Duodenal mucosa (tissue), 2 donors: ENCODE measurements around the gene CECR2.

Source experiments
- H3K27ac ChIP-seq: one replicate; pipeline ENCODE4 v1.7.0; 2013; ENCODE audit warnings: low read depth, low read length
- H3K27me3 ChIP-seq, 2 donors: one replicate each; pipeline ENCODE4 v1.7.0; 2013; ENCODE audit warnings: low read length in 2 of 2, control low read depth in 1 of 2; ENCODE audit not compliant: insufficient read depth in 2 of 2, control insufficient read depth in 1 of 2
- H3K36me3 ChIP-seq, 2 donors: one replicate each; pipeline ENCODE4 v1.7.0; 2013; ENCODE audit warnings: low read length in 2 of 2, control low read depth in 1 of 2; ENCODE audit not compliant: insufficient read depth in 2 of 2, control insufficient read depth in 1 of 2
- H3K4me1 ChIP-seq, 2 donors: one replicate each; pipeline ENCODE4 v1.7.0; 2013; ENCODE audit warnings: low read length in 2 of 2, control low read depth in 1 of 2; ENCODE audit not compliant: insufficient read depth in 2 of 2, control insufficient read depth in 1 of 2
- H3K4me3 ChIP-seq, 2 donors: one replicate each; pipeline ENCODE4 v1.7.0; 2013; ENCODE audit warnings: low read length in 2 of 2, low read depth in 1 of 2
- H3K9ac ChIP-seq, 2 donors: one replicate each; pipeline ENCODE4 v1.7.0; 2013; ENCODE audit warnings: low read length in 2 of 2, low read depth in 1 of 2
- H3K9me3 ChIP-seq, 2 donors: one replicate each; pipeline ENCODE4 v1.7.0; 2013; ENCODE audit warnings: low read length in 2 of 2, control low read depth in 1 of 2; ENCODE audit not compliant: control insufficient read depth in 1 of 2

Gene CECR2

DNA sequence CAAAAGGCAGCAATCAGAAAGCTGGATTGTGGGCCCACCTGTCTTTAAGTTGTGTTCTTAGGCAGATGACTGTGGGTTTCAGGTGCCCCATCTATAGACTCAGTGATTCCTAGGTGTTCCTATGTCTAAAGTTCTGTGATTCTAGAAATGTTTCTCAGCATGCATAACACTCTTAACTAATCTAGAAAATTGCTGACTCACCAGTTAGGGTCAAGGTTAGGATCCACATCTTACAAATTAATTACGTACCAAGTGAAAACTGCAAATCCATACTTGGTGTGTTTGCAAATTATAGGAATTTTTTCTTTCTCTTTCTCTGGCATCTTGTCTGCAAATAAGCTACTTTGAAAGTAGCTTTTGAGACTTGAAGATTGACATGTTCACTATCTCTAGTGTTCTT is 7.7 kb downstream of the CECR2 start:
- H3K9ac ChIP-seq: no peak overlapping the region
- no peaks in the 10 kb centered on the region for H3K4me1 ChIP-seq
- H3K4me3 ChIP-seq: no peak overlapping the region
- no peaks in the 10 kb centered on the region for H3K36me3 ChIP-seq
- H3K27ac ChIP-seq: no peak overlapping the region
- no peaks in the 10 kb centered on the region for H3K9me3 ChIP-seq
- peaks cover 0 to 4% of the 10 kb centered on the region in 2 donors for H3K27me3 ChIP-seq

DNA sequence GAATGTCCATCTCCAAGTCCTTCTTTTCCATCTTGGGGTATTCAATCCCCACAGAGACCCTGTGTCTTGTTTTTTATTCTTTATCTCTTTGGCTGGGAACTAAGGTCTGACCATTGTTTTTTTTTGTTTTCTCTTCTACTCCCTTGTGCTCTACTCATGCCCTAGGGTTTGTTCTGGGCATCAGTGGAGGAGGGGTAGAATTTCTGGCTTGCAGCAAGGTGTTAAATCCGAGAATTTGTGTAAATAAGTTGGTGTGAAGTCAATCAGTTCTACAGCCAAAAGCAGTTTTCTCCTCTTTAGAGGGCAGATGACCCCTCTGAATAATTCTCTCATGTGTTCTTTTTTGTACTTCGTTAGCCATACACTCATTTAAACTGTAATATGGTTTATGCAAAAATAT is 10.7 kb downstream of the CECR2 start:
- Histone ChIP-seq H3K4me1 (no peaks in the 10 kb centered on the region), H3K27me3 (no peaks in the 10 kb centered on the region), H3K4me3 (no peak overlapping the region), H3K9me3 (no peaks in the 10 kb centered on the region), H3K36me3 (no peaks in the 10 kb centered on the region), H3K9ac (no peak overlapping the region), H3K27ac (no peak overlapping the region)

DNA sequence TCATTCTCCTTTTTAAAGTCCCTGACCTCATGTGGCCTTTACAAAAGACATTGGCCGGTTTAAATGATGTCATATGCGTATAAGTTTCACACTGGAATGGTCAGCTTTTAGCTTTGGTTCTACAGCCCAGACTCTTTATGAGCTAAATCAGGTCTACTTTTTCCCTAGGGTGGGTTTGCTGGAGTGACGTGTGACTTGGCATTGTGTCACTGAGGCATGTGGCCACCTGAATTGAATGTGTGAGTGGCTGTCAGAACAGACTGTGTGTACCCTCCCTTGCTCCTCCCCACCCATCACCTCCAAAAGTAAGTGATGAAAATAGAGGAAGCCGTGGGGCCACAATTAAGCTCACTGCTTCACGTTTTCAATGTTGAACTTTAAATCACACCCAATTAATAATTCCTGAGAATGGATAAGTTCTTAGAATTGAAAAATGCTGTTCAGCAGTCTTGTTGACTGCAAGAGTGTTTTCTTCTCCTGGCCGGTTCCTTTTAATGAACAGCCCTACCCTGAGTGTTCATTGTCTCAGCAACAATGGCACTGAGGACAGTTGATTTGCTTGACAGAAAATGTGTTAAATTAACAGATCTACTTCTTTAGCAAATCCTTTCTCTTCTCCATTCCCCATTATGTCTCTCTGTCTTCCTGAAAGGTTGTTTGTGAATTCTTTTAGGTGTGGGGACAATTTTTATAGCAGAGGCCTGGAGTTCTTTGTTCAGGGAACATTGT is 11.3 kb downstream of the CECR2 start:
- no peak overlapping the region for H3K4me3 ChIP-seq
- no peak overlapping the region for H3K9ac ChIP-seq
- no peaks in the 10 kb centered on the region for H3K9me3 ChIP-seq
- H3K27me3 ChIP-seq: no peaks in the 10 kb centered on the region
- no peaks in the 10 kb centered on the region for H3K4me1 ChIP-seq
- H3K27ac ChIP-seq: no peak overlapping the region
- H3K36me3 ChIP-seq: no peaks in the 10 kb centered on the region

DNA sequence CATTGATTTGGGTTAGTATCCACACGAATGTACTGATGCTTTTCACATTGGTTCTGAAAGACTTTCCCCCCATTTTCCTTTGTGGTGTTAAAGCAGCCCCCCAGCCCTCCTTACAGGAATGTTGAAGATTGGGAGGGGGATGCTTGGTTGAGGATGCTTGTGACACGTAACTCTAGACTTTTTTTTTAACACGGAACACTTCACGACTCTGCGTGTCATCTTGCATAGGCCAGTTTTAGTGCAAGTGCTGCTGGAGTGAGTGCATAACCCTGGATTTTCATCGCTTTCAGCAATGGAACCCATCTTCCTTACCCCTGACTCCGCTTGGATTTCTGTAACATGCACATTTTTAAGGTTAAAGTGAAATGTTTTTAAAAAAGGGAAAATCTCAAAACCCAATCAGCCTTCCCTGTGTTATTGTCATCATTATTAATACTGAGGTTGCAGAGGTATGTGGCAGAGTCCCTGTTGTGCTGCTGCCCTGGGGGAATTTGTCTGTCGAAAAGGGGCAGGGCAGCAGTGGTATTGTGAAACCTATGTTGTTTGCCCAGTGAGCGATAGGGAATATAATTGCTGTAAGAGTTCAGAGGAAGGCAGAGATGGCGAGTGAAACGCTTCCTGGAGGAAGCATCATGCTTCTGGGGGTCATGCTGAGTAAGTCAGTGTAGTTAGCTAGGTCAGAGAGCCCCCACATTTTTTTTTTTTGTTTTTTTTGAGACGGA is 12.1 kb downstream of the CECR2 start:
- Histone ChIP-seq H3K36me3 (no peaks in the 10 kb centered on the region), H3K4me1 (no peaks in the 10 kb centered on the region), H3K4me3 (no peak overlapping the region), H3K9ac (no peak overlapping the region), H3K9me3 (no peaks in the 10 kb centered on the region), H3K27me3 (no peaks in the 10 kb centered on the region), H3K27ac (no peak overlapping the region)

DNA sequence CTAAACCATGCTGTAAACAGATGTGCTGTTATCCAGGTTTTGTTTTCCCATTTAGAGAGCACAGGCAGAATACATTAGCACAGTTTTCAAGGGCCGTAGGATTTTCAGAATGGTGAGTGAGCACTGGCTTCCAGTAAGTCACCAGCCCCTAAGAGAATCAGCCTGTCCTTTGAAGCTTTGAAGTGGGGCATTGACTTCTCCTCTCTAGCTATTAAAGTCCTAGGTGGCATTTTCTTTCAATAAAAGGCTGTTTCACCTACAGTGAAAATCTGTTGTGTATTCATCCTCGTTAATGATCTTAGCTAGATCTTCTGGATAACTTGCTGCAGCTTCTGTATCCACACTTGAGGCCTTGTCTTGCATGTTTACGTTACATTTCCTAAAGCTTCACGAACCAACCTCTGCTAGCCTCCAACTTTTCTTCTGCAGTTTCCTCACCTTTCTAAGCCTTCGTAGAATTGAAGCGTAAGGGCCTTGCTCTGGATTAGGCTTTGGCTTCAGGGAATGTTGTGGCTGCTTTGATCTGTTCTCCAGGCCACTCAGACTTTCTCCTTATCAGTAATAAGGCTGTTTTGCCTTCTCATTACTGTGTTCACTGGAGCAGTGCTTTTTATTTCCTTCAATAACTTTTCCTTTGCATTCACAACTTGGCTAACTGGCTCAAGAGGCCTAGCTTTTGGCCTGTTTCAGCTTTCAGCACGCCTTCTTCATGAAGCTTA is 15.5 kb downstream of the CECR2 start:
- Histone ChIP-seq H3K9me3 (no peaks in the 10 kb centered on the region), H3K27me3 (no peaks in the 10 kb centered on the region), H3K4me1 (no peaks in the 10 kb centered on the region), H3K4me3 (no peak overlapping the region), H3K9ac (no peak overlapping the region), H3K36me3 (no peaks in the 10 kb centered on the region), H3K27ac (no peak overlapping the region)

DNA sequence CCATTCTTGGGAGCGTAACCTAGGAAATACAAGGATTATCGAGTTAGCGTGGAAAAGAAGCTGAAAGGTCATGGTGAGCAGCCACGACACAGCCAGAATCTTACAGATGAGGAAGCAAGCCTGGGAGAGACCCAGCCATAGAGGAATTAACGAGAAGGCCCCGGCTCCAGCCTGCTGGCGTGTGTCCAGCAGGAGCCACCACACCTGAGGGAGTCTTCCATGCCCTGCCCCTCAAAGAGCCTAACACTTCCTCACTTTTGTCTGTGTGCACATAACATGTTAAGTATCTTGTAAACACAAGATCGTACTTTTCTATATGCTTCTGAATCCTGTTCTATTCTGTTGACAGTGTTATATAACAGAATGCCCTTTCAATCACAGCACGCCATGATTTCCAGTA is 18.1 kb downstream of the CECR2 start:
- Histone ChIP-seq H3K27ac (no peak overlapping the region), H3K27me3 (no peaks in the 10 kb centered on the region), H3K4me3 (no peak overlapping the region)

DNA sequence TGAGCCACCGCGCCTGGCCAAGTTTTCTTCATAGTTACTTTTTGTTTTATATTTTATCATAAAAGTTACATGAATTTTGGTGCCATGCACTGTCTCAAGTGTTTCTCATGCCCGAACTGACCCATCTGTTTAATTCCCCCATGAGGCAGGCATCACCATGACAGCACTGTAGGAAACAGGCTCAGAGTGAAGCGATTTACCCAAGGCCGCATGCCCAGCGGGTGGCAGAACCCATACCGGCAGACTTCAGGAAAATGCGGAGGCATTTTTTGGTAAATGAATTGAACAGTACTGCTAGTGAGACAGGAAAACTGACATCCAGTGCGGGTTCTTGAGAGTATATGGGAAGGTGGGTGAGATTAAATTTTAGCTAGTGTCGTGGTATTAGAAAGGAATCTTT is 19.0 kb downstream of the CECR2 start:
- no peak overlapping the region for H3K4me3 ChIP-seq
- H3K9ac ChIP-seq: no peak overlapping the region
- H3K4me1 ChIP-seq: no peaks in the 10 kb centered on the region
- H3K27ac ChIP-seq: no peak overlapping the region
- H3K9me3 ChIP-seq: no peaks in the 10 kb centered on the region
- H3K27me3 ChIP-seq: no peaks in the 10 kb centered on the region
- no peaks in the 10 kb centered on the region for H3K36me3 ChIP-seq

More for the DNA sequence above, 18.1 kb downstream of the CECR2 start:
- Histone ChIP-seq H3K9ac (no peak overlapping the region), H3K36me3 (no peaks in the 10 kb centered on the region), H3K9me3 (no peaks in the 10 kb centered on the region), H3K4me1 (no peaks in the 10 kb centered on the region)

DNA sequence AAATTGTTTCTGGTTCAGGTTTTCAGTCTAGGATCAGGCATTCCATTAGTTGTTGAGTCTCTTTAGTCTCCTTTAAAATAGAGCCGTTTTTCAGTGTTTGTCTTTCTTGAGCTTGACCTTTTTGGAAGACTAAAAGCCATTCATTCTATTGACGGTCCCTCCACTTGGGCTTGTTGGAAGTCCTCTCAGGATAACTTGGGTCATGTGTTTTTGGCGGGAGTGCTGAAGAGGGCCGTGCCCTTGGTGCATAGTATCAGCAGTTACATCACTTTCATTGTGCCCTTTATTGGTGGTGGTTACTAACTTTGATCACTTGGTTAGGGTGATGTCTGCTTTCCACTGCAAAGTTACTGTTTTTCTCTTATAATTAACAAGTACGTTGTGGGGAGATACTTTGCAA is 20.8 kb downstream of the CECR2 start:
- Histone ChIP-seq H3K9me3 (no peaks in the 10 kb centered on the region), H3K4me1 (no peaks in the 10 kb centered on the region), H3K36me3 (no peaks in the 10 kb centered on the region), H3K4me3 (no peak overlapping the region), H3K9ac (no peak overlapping the region), H3K27ac (no peak overlapping the region), H3K27me3 (no peaks in the 10 kb centered on the region)

DNA sequence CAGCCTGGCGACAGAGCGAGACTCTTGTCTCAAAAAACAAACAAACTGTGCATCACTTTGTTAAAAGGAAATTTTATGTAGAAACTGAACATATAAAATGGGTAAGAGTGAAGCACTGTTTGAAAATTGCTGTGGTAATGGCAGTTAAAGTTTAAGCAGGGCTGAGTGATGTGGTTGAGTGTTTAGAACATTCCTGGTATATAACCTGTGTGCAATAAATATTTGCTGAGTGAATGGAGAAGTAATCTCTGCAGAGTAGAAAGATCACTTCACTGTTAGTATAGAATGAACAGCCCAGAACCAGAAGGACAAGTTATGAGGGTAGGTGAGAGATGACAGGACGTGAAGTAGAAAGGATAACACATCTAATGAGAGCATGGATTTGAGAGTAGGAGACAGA is 27.3 kb downstream of the CECR2 start:
- Histone ChIP-seq H3K4me3 (no peak overlapping the region), H3K9ac (no peak overlapping the region), H3K9me3 (no peaks in the 10 kb centered on the region), H3K4me1 (no peaks in the 10 kb centered on the region), H3K27me3 (no peaks in the 10 kb centered on the region), H3K27ac (no peak overlapping the region), H3K36me3 (no peaks in the 10 kb centered on the region)
